K562 (cell line): ENCODE results near the gene PREB. TPM values are rescaled to one million over a fixed set of nuclear protein-coding genes. Genes with fewer than 3 reads are reported as not detected.
"Not testable (repeated sequence)": the region's sequence is repeated elsewhere in the genome, so short reads cannot be mapped to it uniquely, and the experiment has no call there.

Experiments used
- ATAC-seq: fragments of 200-7000 bp; cut with Tn5 transposase; 3 replicates; pipeline ENCODE4 v1.9.1; 2020; ENCODE audit warnings: moderate library complexity
- BruUV-seq: library from RNA; stranded (reverse); fragments of 400-500 nt; replicated peaks from 2 replicates; lab custom pipeline; 2021; lab: Mats Ljungman, UMichigan
- CTCF ChIA-PET: fragments of 300-600 bp; formaldehyde crosslinking; extraction: SDS; loops from one replicate; lab custom pipeline; 2021; ENCODE audit warnings: low intra/inter-chr PET ratio; lab: Yijun Ruan, JAX
- POLR2A ChIA-PET: fragments of 300-600, 350-650 bp; sonication (Branson Sonifier 250); formaldehyde crosslinking; extraction: SDS; loops from one replicate; lab custom pipeline; 2021; ENCODE audit warnings: antibody characterized with exemption, inconsistent platforms; lab: Yijun Ruan, JAX
- DNase-seq, 4 experiments: peaks; one replicate each; pipeline versions ENCODE4 v3.0.0 to v3.0.0-alpha.2; 2011 to 2018; ENCODE audit warnings: low spot score in 3 of 4, mixed read lengths in 3 of 4; ENCODE audit errors: extremely low read depth in 1 of 4
- FAIRE-seq: peaks from 2 replicates; lab custom pipeline; 2011; peaks lifted over from hg19 to GRCh38; lab: Jason Lieb, UNC
- H2AFZ ChIP-seq: 2 replicates; pipeline ENCODE4 v1.6.0; 2011; ENCODE audit warnings: low read depth, low read length, control low read depth, inconsistent platforms
- H3K27ac ChIP-seq: fragments of 200-600 bp; 3 replicates; pipeline ENCODE4 v1.8.0; 2011; ENCODE audit warnings: low read depth, mild to moderate bottlenecking, control low read depth, inconsistent platforms, low read length, moderate library complexity, mixed read lengths; ENCODE audit errors: extremely low read depth
- H3K27me3 ChIP-seq, 2 experiments: fragments of 300-600 bp in 1 of 2; 2 replicates in 1 of 2; 3 replicates in 1 of 2; pipeline versions ENCODE4 v1.6.0 to v1.8.0; 2011; ENCODE audit warnings: inconsistent platforms in 2 of 2, low read length in 2 of 2, mild to moderate bottlenecking in 1 of 2, mixed read lengths in 1 of 2, moderate library complexity in 1 of 2; ENCODE audit not compliant: control insufficient read depth in 2 of 2, insufficient read depth in 2 of 2
- H3K36me3 ChIP-seq: fragments of 300-600 bp; 3 replicates; pipeline ENCODE4 v1.8.0; 2011; ENCODE audit warnings: mild to moderate bottlenecking, low read length, inconsistent platforms; ENCODE audit not compliant: control insufficient read depth, insufficient read depth
- H3K4me1 ChIP-seq, 2 experiments: fragments of 200-600 bp in 1 of 2; replicated peaks in 1 of 2; 2 replicates in 1 of 2; 3 replicates in 1 of 2; pipeline versions ENCODE4 v1.5.1 to v1.8.0; 2011; ENCODE audit warnings: inconsistent platforms in 2 of 2, low read length in 2 of 2, mild to moderate bottlenecking in 1 of 2, mixed read lengths in 1 of 2, moderate library complexity in 1 of 2; ENCODE audit not compliant: control insufficient read depth in 2 of 2, insufficient read depth in 2 of 2
- H3K4me2 ChIP-seq: 2 replicates; pipeline ENCODE4 v1.6.1; 2011; ENCODE audit warnings: low read length, control low read depth, inconsistent platforms, mixed read lengths; ENCODE audit not compliant: insufficient read depth
- H3K4me3 ChIP-seq: fragments of 200-600 bp; sonication (generic), shearing (Covaris generic); 2 replicates; pipeline ENCODE4 v1.5.1; 2016; ENCODE audit warnings: control low read depth, inconsistent platforms
- H3K79me2 ChIP-seq: fragments of 200-600 bp; 3 replicates; pipeline ENCODE4 v1.8.0; 2011; ENCODE audit warnings: low read length, inconsistent platforms; ENCODE audit not compliant: control insufficient read depth, insufficient read depth
- H3K9ac ChIP-seq, 2 experiments: 2 replicates each; pipeline versions ENCODE4 v1.6.0 to v1.6.1; 2011; ENCODE audit warnings: low read depth in 2 of 2, low read length in 2 of 2, control low read depth in 1 of 2, inconsistent platforms in 1 of 2, mild to moderate bottlenecking in 1 of 2, mixed read lengths in 1 of 2; ENCODE audit not compliant: insufficient read depth in 1 of 2
- H3K9me1 ChIP-seq: one replicate; pipeline ENCODE4 v1.6.0; 2011; ENCODE audit warnings: inconsistent platforms, mild to moderate bottlenecking, low read length, moderate library complexity; ENCODE audit not compliant: control insufficient read depth, insufficient read depth
- H3K9me3 ChIP-seq: replicated peaks from 2 replicates; pipeline ENCODE4 v1.5.1; 2011; ENCODE audit warnings: low read depth, low read length, inconsistent platforms; ENCODE audit not compliant: control insufficient read depth, insufficient read depth
- H4K20me1 ChIP-seq: replicated peaks from 2 replicates; pipeline ENCODE4 v1.6.1; 2011; ENCODE audit warnings: low read length, inconsistent platforms, mixed read lengths; ENCODE audit not compliant: control insufficient read depth, insufficient read depth
- HMGN3 ChIP-seq: IDR thresholded peaks from 2 replicates; pipeline ENCODE4 v1.6.1; 2011; ENCODE audit warnings: borderline replicate concordance, low read depth, mild to moderate bottlenecking, mixed read lengths, low read length; ENCODE audit not compliant: insufficient read length; ENCODE audit errors: extremely low read depth
- TAF15 ChIP-seq: fragments of 200-400 bp; formaldehyde crosslinking; IDR thresholded peaks from 2 replicates; pipeline ENCODE4 v1.6.1; 2017; ENCODE audit warnings: mild to moderate bottlenecking, low read depth, low read length, moderate library complexity
- ZNF316 ChIP-seq: fragments of 450-650 bp; IDR thresholded peaks from 2 replicates; pipeline ENCODE4 v1.6.1; 2016
- ZNF436 ChIP-seq: fragments of 250-450, 450-650 bp; sonication (Bioruptor Pico); formaldehyde crosslinking; IDR thresholded peaks from 2 replicates; pipeline ENCODE4 v1.7.0; 2020; ENCODE audit warnings: mild to moderate bottlenecking
- WGBS: fragments of 100-300 bp; shearing (Covaris generic); methylation state at CpG from one replicate; pipeline ENCODE4 v1.1.6; 2016; ENCODE audit warnings: low coverage, mixed read lengths; ENCODE audit not compliant: insufficient coverage; ENCODE audit errors: missing lambda C conversion rate; 5-methylcytosine and 5-hydroxymethylcytosine counted together
- in situ Hi-C: fragments of 300-500 bp; cut with MboI; formaldehyde crosslinking; loops from 4 replicates; pipeline ENCODE4 v1.15.0; 2018; ENCODE audit warnings: inconsistent platforms, mixed read lengths
- intact Hi-C: fragments of 100-400 bp; cut with micrococcal nuclease; formaldehyde crosslinking; loops from 2 replicates; pipeline ENCODE4 v1.14.2; 2022
- polyA plus RNA-seq, 8 experiments: library from polyadenylated mRNA; depleted of rRNA in 4 of 8; stranded (reverse) in 5 of 8; unstranded in 3 of 8; fragments of >200 nt; fragmentation: Nextera tagmentation in 2 of 8; fragmentation: Illumina TruSeq in 1 of 8; extraction: Ambion mirVana in 2 of 8; extraction: Trizol in 1 of 8; gene quantifications; 2 replicates each; pipeline versions ENCODE4 v1.2.1 to v1.2.3, GENCODE V29; 2011 to 2014; ENCODE audit warnings: inconsistent platforms in 1 of 8, missing spikeins in 1 of 8
- total RNA-seq, 7 experiments: library from RNA; depleted of rRNA in 6 of 7; stranded (reverse); fragments of >200 nt in 6 of 7; fragmentation: Illumina TruSeq in 2 of 7; extraction: Trizol in 2 of 7; gene quantifications; 2 replicates each; pipeline versions ENCODE4 v1.2.1 to v1.2.3, GENCODE V29; 2011 to 2021; ENCODE audit warnings: low replicate concordance in 1 of 7
- TF ChIP-seq, protein P1 (sequence below): fragments of 200-600 bp; sonication (generic); IDR thresholded peaks from one replicate; pipeline ENCODE4 v1.6.1; 2012; ENCODE audit warnings: mild to moderate bottlenecking, low read depth, low read length, inconsistent platforms
- TF ChIP-seq, protein P2 (sequence below): sonication (generic); formaldehyde crosslinking; IDR thresholded peaks from 2 replicates; pipeline ENCODE4 v1.8.1; 2023; ENCODE audit warnings: mild to moderate bottlenecking, missing genetic modification reagents, moderate library complexity

Gene PREB
- total and polyA plus RNA-seq, 9 of the 15 experiments (the other 6 are each of a cell fraction or from before 2014, with no cell fraction given): 35.1 to 84.2 (median 67.2) TPM

DNA sequence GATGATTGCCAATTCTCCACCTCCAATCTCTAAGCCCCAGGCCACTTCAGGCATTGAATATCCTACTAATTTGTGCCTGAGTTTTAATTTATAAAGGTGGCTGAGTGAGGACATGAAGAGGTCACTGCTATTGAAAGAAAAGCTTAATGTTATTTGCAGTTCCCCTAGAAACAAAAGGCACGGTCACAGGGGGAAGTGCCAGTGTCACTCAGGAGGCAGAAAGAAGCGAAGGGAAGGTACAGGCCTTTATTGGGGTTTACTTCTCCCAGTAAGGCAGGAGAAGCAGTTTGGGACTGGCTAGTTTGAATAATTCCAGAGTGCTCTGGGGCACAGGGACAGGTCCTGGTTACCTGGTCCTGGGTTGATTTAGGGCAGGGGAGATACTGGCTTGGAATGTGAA lies 12.5 kb downstream of the PREB start (continued):
- TF ChIP-seq, protein P1, sequence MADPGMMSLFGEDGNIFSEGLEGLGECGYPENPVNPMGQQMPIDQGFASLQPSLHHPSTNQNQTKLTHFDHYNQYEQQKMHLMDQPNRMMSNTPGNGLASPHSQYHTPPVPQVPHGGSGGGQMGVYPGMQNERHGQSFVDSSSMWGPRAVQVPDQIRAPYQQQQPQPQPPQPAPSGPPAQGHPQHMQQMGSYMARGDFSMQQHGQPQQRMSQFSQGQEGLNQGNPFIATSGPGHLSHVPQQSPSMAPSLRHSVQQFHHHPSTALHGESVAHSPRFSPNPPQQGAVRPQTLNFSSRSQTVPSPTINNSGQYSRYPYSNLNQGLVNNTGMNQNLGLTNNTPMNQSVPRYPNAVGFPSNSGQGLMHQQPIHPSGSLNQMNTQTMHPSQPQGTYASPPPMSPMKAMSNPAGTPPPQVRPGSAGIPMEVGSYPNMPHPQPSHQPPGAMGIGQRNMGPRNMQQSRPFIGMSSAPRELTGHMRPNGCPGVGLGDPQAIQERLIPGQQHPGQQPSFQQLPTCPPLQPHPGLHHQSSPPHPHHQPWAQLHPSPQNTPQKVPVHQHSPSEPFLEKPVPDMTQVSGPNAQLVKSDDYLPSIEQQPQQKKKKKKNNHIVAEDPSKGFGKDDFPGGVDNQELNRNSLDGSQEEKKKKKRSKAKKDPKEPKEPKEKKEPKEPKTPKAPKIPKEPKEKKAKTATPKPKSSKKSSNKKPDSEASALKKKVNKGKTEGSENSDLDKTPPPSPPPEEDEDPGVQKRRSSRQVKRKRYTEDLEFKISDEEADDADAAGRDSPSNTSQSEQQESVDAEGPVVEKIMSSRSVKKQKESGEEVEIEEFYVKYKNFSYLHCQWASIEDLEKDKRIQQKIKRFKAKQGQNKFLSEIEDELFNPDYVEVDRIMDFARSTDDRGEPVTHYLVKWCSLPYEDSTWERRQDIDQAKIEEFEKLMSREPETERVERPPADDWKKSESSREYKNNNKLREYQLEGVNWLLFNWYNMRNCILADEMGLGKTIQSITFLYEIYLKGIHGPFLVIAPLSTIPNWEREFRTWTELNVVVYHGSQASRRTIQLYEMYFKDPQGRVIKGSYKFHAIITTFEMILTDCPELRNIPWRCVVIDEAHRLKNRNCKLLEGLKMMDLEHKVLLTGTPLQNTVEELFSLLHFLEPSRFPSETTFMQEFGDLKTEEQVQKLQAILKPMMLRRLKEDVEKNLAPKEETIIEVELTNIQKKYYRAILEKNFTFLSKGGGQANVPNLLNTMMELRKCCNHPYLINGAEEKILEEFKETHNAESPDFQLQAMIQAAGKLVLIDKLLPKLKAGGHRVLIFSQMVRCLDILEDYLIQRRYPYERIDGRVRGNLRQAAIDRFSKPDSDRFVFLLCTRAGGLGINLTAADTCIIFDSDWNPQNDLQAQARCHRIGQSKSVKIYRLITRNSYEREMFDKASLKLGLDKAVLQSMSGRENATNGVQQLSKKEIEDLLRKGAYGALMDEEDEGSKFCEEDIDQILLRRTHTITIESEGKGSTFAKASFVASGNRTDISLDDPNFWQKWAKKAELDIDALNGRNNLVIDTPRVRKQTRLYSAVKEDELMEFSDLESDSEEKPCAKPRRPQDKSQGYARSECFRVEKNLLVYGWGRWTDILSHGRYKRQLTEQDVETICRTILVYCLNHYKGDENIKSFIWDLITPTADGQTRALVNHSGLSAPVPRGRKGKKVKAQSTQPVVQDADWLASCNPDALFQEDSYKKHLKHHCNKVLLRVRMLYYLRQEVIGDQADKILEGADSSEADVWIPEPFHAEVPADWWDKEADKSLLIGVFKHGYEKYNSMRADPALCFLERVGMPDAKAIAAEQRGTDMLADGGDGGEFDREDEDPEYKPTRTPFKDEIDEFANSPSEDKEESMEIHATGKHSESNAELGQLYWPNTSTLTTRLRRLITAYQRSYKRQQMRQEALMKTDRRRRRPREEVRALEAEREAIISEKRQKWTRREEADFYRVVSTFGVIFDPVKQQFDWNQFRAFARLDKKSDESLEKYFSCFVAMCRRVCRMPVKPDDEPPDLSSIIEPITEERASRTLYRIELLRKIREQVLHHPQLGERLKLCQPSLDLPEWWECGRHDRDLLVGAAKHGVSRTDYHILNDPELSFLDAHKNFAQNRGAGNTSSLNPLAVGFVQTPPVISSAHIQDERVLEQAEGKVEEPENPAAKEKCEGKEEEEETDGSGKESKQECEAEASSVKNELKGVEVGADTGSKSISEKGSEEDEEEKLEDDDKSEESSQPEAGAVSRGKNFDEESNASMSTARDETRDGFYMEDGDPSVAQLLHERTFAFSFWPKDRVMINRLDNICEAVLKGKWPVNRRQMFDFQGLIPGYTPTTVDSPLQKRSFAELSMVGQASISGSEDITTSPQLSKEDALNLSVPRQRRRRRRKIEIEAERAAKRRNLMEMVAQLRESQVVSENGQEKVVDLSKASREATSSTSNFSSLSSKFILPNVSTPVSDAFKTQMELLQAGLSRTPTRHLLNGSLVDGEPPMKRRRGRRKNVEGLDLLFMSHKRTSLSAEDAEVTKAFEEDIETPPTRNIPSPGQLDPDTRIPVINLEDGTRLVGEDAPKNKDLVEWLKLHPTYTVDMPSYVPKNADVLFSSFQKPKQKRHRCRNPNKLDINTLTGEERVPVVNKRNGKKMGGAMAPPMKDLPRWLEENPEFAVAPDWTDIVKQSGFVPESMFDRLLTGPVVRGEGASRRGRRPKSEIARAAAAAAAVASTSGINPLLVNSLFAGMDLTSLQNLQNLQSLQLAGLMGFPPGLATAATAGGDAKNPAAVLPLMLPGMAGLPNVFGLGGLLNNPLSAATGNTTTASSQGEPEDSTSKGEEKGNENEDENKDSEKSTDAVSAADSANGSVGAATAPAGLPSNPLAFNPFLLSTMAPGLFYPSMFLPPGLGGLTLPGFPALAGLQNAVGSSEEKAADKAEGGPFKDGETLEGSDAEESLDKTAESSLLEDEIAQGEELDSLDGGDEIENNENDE: no peak
- TF ChIP-seq ZNF316: no peak
- TF ChIP-seq ZNF436 (CRISPR knock-in tag): no peak
- TF ChIP-seq, protein P2, sequence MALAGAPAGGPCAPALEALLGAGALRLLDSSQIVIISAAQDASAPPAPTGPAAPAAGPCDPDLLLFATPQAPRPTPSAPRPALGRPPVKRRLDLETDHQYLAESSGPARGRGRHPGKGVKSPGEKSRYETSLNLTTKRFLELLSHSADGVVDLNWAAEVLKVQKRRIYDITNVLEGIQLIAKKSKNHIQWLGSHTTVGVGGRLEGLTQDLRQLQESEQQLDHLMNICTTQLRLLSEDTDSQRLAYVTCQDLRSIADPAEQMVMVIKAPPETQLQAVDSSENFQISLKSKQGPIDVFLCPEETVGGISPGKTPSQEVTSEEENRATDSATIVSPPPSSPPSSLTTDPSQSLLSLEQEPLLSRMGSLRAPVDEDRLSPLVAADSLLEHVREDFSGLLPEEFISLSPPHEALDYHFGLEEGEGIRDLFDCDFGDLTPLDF: no peak
- no peak for TF ChIP-seq HMGN3
- no peak for TF ChIP-seq TAF15

DNA sequence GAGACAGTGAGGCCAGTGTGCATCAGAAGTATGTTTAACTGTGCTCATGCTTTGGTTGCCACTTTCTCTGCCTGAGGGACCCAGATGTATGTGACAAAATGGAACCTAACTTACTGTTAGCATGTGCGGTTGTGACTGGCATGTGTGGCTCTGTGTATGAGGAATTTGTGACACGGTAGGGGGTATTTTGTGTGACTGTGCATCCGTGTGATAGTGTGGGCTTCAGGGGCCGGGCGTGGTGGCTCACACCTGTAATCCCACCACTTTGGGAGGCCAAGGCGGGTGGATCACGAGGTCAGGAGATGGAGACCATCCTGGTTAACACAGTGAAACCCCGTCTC lies 15.1 kb downstream of the PREB start:
- FAIRE-seq, CTCF ChIA-PET, POLR2A ChIA-PET, H3K9me3 ChIP-seq, H3K4me3 ChIP-seq, in situ Hi-C loops, H4K20me1 ChIP-seq, BruUV-seq, H3K9ac ChIP-seq, H3K27ac ChIP-seq, H3K9me1 ChIP-seq, DNase-seq, H3K79me2 ChIP-seq, H3K36me3 ChIP-seq, ATAC-seq, intact Hi-C loops, H2AFZ ChIP-seq, H3K4me2 ChIP-seq: not testable (repeated sequence)
- Histone ChIP-seq H3K4me1 (peaks cover 10 to 23% of the 10 kb centered on the region in 2 experiments; a peak in 4 of 5 replicates), H3K27me3 (peaks cover 7 to 11% of the 10 kb centered on the region in 2 experiments; a peak in 4 of 5 replicates)
- 19% methylated on average over 7 of the region's 8 CpGs for WGBS
